HCT116 (cell line): ENCODE data around the gene PRKCA. TPM values are rescaled to one million over a fixed set of nuclear protein-coding genes. Genes with fewer than 3 reads are reported as not detected.

Experiments used
- ATAC-seq: fragments of 200-7000 bp; cut with Tn5 transposase; 2 replicates; pipeline ENCODE4 v1.9.1; 2020; ENCODE audit warnings: mild to moderate bottlenecking, moderate library complexity
- BruUV-seq: library from RNA; stranded (reverse); fragments of 400-500 nt; replicated peaks from 2 replicates; lab custom pipeline; 2021; lab: Mats Ljungman, UMichigan
- CTCF ChIA-PET: fragments of 300-600 bp; sonication (Branson Sonifier 250); formaldehyde crosslinking; loops from one replicate; lab custom pipeline; 2021; ENCODE audit warnings: antibody characterized with exemption; lab: Charles Lee
- POLR2A ChIA-PET: fragments of 300-600, 350-600 bp; sonication (Branson Sonifier 250); formaldehyde crosslinking; loops from one replicate; lab custom pipeline; 2021; ENCODE audit warnings: antibody characterized with exemption; lab: Charles Lee
- RAD21 ChIA-PET, 2 experiments: fragments of 300-600 bp; sonication (Branson Sonifier 250); formaldehyde crosslinking; loops; one replicate each; lab custom pipeline; 2023; ENCODE audit warnings: low total read pairs in 2 of 2; ENCODE audit not compliant: uncharacterized antibody in 2 of 2, unreplicated experiment in 2 of 2, low non-redundant PET in 1 of 2; lab: Charles Lee
- DNase-seq: peaks from one replicate; pipeline ENCODE4 v3.0.0-alpha.2; 2010; ENCODE audit warnings: low read depth, low spot score
- H2AFZ ChIP-seq: fragments of 200-600 bp; shearing (Covaris generic), sonication (generic); 2 replicates; pipeline ENCODE4 v1.6.1; 2017; ENCODE audit warnings: low read depth, mixed run types, mixed read lengths, antibody characterized with exemption, low read length; ENCODE audit not compliant: poor library complexity, severe bottlenecking
- H3K27ac ChIP-seq: 2 replicates; pipeline ENCODE4 v1.5.1; 2012; ENCODE audit warnings: low read depth, low read length
- H3K27me3 ChIP-seq: fragments of 200-600 bp; sonication (generic); 2 replicates; pipeline ENCODE4 v1.6.1; 2016; ENCODE audit warnings: mixed run types, low read length, mixed read lengths; ENCODE audit not compliant: insufficient read depth
- H3K36me3 ChIP-seq, 2 experiments: fragments of 200-500 bp in 1 of 2; fragments of 200-600 bp in 1 of 2; sonication (Bioruptor generic) in 1 of 2; sonication (generic) in 1 of 2; 2 replicates each; pipeline versions ENCODE4 v1.5.1 to v1.6.1; 2014 to 2016; ENCODE audit warnings: low read length in 2 of 2, inconsistent platforms in 1 of 2, mixed read lengths in 1 of 2, mixed run types in 1 of 2; ENCODE audit not compliant: insufficient read depth in 2 of 2, control insufficient read depth in 1 of 2
- H3K4me1 ChIP-seq, 2 experiments: fragments of 200-600 bp in 1 of 2; sonication (generic) in 1 of 2; 2 replicates each; pipeline versions ENCODE4 v1.5.1 to v1.6.1; 2012 to 2017; ENCODE audit warnings: low read length in 2 of 2, inconsistent platforms in 1 of 2, mild to moderate bottlenecking in 1 of 2, mixed read lengths in 1 of 2, mixed run types in 1 of 2, moderate library complexity in 1 of 2; ENCODE audit not compliant: insufficient read depth in 2 of 2, control insufficient read depth in 1 of 2
- H3K4me2 ChIP-seq: fragments of 200-600 bp; sonication (generic); 2 replicates; pipeline ENCODE4 v1.6.1; 2017; ENCODE audit warnings: mixed run types, low read length, mixed read lengths
- H3K4me3 ChIP-seq, 2 experiments: fragments of 200-600 bp in 1 of 2; sonication (generic) in 1 of 2; replicated peaks in 1 of 2; 2 replicates each; pipeline ENCODE4 v1.5.1; 2011 to 2016; ENCODE audit warnings: low read length in 2 of 2, control low read depth in 1 of 2, low read depth in 1 of 2, mild to moderate bottlenecking in 1 of 2, mixed read lengths in 1 of 2, mixed run types in 1 of 2
- H3K79me2 ChIP-seq: fragments of 200-600 bp; sonication (generic); 2 replicates; pipeline ENCODE4 v1.6.1; 2017; ENCODE audit warnings: mild to moderate bottlenecking, mixed run types, low read length, moderate library complexity, mixed read lengths; ENCODE audit not compliant: insufficient read depth
- H3K9ac ChIP-seq: fragments of 200-600 bp; sonication (generic); 2 replicates; pipeline ENCODE4 v1.6.1; 2016; ENCODE audit warnings: low read length, mixed read lengths
- H3K9me2 ChIP-seq: fragments of 200-600 bp; sonication (generic), shearing (Covaris generic); 2 replicates; pipeline ENCODE4 v1.6.1; 2017; ENCODE audit warnings: mixed run types, mild to moderate bottlenecking, moderate library complexity; ENCODE audit not compliant: insufficient read depth
- H3K9me3 ChIP-seq, 2 experiments: fragments of 200-500 bp in 1 of 2; fragments of 200-600 bp in 1 of 2; sonication (Bioruptor generic) in 1 of 2; sonication (generic) in 1 of 2; 2 replicates each; pipeline ENCODE4 v1.6.1; 2014 to 2017; ENCODE audit warnings: low read length in 2 of 2, mixed read lengths in 2 of 2, inconsistent platforms in 1 of 2, low read depth in 1 of 2, mild to moderate bottlenecking in 1 of 2, mixed run types in 1 of 2, moderate library complexity in 1 of 2; ENCODE audit not compliant: control insufficient read depth in 1 of 2, insufficient read depth in 1 of 2
- H4K20me1 ChIP-seq: fragments of 200-600 bp; sonication (generic), shearing (Covaris generic); 2 replicates; pipeline ENCODE4 v1.6.1; 2017; ENCODE audit warnings: mixed run types, mild to moderate bottlenecking, moderate library complexity; ENCODE audit not compliant: insufficient read depth
- ATF3 ChIP-seq: IDR thresholded peaks from 2 replicates; pipeline ENCODE4 v1.6.1; 2012
- CEBPB ChIP-seq: IDR thresholded peaks from 2 replicates; pipeline ENCODE4 v1.6.1; 2012; ENCODE audit warnings: low read depth
- CTCF ChIP-seq, 3 experiments: fragments of 200-600 bp in 1 of 3; sonication (generic) in 1 of 3; IDR thresholded peaks in 2 of 3; conservative IDR thresholded peaks in 1 of 3; 2 replicates each; pipeline ENCODE4 v1.5.1; 2012 to 2017; ENCODE audit warnings: low read depth in 2 of 3, low read length in 2 of 3, antibody characterized with exemption in 1 of 3, borderline replicate concordance in 1 of 3, control low read depth in 1 of 3, mild to moderate bottlenecking in 1 of 3, mixed read lengths in 1 of 3, mixed run types in 1 of 3, moderate library complexity in 1 of 3; ENCODE audit not compliant: insufficient read depth in 1 of 3
- EGR1 ChIP-seq: IDR thresholded peaks from 2 replicates; pipeline ENCODE4 v1.6.1; 2012; ENCODE audit warnings: low read depth
- ELF1 ChIP-seq: IDR thresholded peaks from 2 replicates; pipeline ENCODE4 v1.6.1; 2012; ENCODE audit warnings: low read depth, borderline replicate concordance
- EZH2 ChIP-seq: fragments of 200-600 bp; sonication (generic); IDR thresholded peaks from 2 replicates; pipeline ENCODE4 v1.6.1; 2017; ENCODE audit warnings: antibody characterized with exemption, mixed run types
- EZH2phosphoT487 ChIP-seq: fragments of 200-600 bp; IDR thresholded peaks from 2 replicates; pipeline ENCODE4 v1.6.1; 2018; ENCODE audit warnings: antibody characterized with exemption, borderline replicate concordance
- POLR2A ChIP-seq: IDR thresholded peaks from 2 replicates; pipeline ENCODE4 v1.7.0; 2011; ENCODE audit warnings: borderline replicate concordance; ENCODE audit not compliant: insufficient read depth, insufficient read length; ENCODE audit errors: extremely low read depth
- RAD21 ChIP-seq: IDR thresholded peaks from 2 replicates; pipeline ENCODE4 v1.6.1; 2012; ENCODE audit warnings: low read depth, mild to moderate bottlenecking
- REST ChIP-seq: IDR thresholded peaks from 2 replicates; pipeline ENCODE4 v1.6.1; 2012; ENCODE audit warnings: low read depth
- SIN3A ChIP-seq: IDR thresholded peaks from 2 replicates; pipeline ENCODE4 v1.6.1; 2012; ENCODE audit warnings: low read depth
- SRF ChIP-seq: IDR thresholded peaks from 2 replicates; pipeline ENCODE4 v1.6.1; 2012; ENCODE audit warnings: low read depth
- TCF7L2 ChIP-seq: IDR thresholded peaks from 2 replicates; pipeline ENCODE4 v1.7.0; 2011; ENCODE audit warnings: borderline replicate concordance, inconsistent platforms; ENCODE audit not compliant: insufficient read depth, insufficient read length; ENCODE audit errors: extremely low read depth
- YY1 ChIP-seq: IDR thresholded peaks from 2 replicates; pipeline ENCODE4 v1.6.1; 2011; ENCODE audit warnings: low read length, low read depth, moderate library complexity, mild to moderate bottlenecking; ENCODE audit not compliant: insufficient replicate concordance; ENCODE audit errors: extremely low read depth
- ZBTB33 ChIP-seq: IDR thresholded peaks from 2 replicates; pipeline ENCODE4 v1.6.1; 2011; ENCODE audit warnings: mild to moderate bottlenecking, low read length, moderate library complexity; ENCODE audit not compliant: insufficient replicate concordance; ENCODE audit errors: extremely low read depth
- ZFX ChIP-seq: fragments of 450-650 bp; IDR thresholded peaks from 2 replicates; pipeline ENCODE4 v1.6.1; 2017
- intact Hi-C: fragments of 100-400 bp; cut with micrococcal nuclease; formaldehyde crosslinking; loops from 2 replicates; pipeline ENCODE4 v1.10.0; 2022
- total RNA-seq: library from RNA; stranded (reverse); gene quantifications from one replicate; pipeline ENCODE4 v1.2.1, GENCODE V29; 2021; ENCODE audit not compliant: unreplicated experiment

Gene PRKCA
- total RNA-seq, 1 experiment from 2014 or later: 18.8 TPM

GRCh38 chr17:66689221-66689620, 386.8 kb downstream of the PRKCA start:
- no peak overlapping the region for H3K9ac ChIP-seq
- intact Hi-C loops: no loop called here
- ChIA-PET POLR2A (no interaction called here), CTCF (interaction anchor here (1.0 kb wide), 1 partner anchor 286 kb away, joined by 3 read pairs; no protein-coding TSS in a partner anchor), RAD21 (no interaction called here)
- no peaks in the 10 kb centered on the region for H4K20me1 ChIP-seq
- ATAC-seq: no peak
- no TSS peak for BruUV-seq
- no peak overlapping the region for H3K4me3 ChIP-seq
- no peaks in the 10 kb centered on the region for H3K36me3 ChIP-seq
- H3K4me2 ChIP-seq: no peak overlapping the region
- no peaks in the 10 kb centered on the region for H3K9me3 ChIP-seq
- TF ChIP-seq YY1 (no peak), ATF3 (no peak), REST (no peak), RAD21 (no peak), EGR1 (no peak), TCF7L2 (no peak), CTCF (IDR thresholded peaks at IDR 0.05 in 2 of 3, conservative IDR thresholded peaks at IDR 0.05 in 1 of 3; ENCODE audit: borderline replicate concordance in 1 of 3, insufficient read depth in 1 of 3, low read depth in 2 of 3, low read length in 2 of 3) (no peak), ZFX (no peak), EZH2phosphoT487 (no peak), EZH2 (no peak), ZBTB33 (no peak), SRF (no peak), SIN3A (no peak), POLR2A (no peak), ELF1 (no peak), CEBPB (no peak)
- TF ChIP-seq, all 23 proteins: peak for 0
- H3K4me1 ChIP-seq: peaks cover 24 to 28% of the 10 kb centered on the region in 2 experiments
- H3K27ac ChIP-seq: no peak overlapping the region
- no peak overlapping the region for H2AFZ ChIP-seq
- no peaks in the 10 kb centered on the region for H3K9me2 ChIP-seq
- no peaks in the 10 kb centered on the region for H3K27me3 ChIP-seq
- no peak for DNase-seq
- no peaks in the 10 kb centered on the region for H3K79me2 ChIP-seq
